ENCODE results near the gene EVC2.
"Not testable (repeated sequence)": the region's sequence is repeated elsewhere in the genome, so short reads cannot be mapped to it uniquely, and the experiment has no call there.

The EVC2 gene

GRCh38 chr4:5619913-5620625 lies 88.3 kb downstream of the EVC2 start:
- no peak for DNase-seq

- no peak for DNase-seq
Measured at GRCh38 chr4:5618051-5618960, 90.1 kb downstream of the EVC2 start.

- DNase-seq = no peak
Measured at GRCh38 chr4:5616331-5616950, 91.9 kb downstream of the EVC2 start.

- DNase-seq = no peak
Measured at GRCh38 chr4:5615496-5616075, 92.8 kb downstream of the EVC2 start.

- no peak for DNase-seq
Measured at GRCh38 chr4:5611750-5612149, 96.6 kb downstream of the EVC2 start.

GRCh38 chr4:5609306-5610007 lies 98.9 kb downstream of the EVC2 start:
- no peak for DNase-seq

- DNase-seq = not testable (repeated sequence)
Measured at GRCh38 chr4:5593828-5594227, 114.5 kb downstream of the EVC2 start.

- DNase-seq = no peak
Measured at GRCh38 chr4:5592272-5592671, 116.1 kb downstream of the EVC2 start.

GRCh38 chr4:5589495-5589894 lies 118.9 kb downstream of the EVC2 start:
- DNase-seq = no peak

- DNase-seq = no peak
Measured at GRCh38 chr4:5588046-5588445, 120.3 kb downstream of the EVC2 start.

GRCh38 chr4:5575941-5576340 lies 132.4 kb downstream of the EVC2 start:
- DNase-seq = no peak

- DNase-seq = no peak
Measured at GRCh38 chr4:5574386-5574785, 134.0 kb downstream of the EVC2 start.

GRCh38 chr4:5573965-5574364 lies 134.4 kb downstream of the EVC2 start:
- DNase-seq = no peak

- no peak for DNase-seq
Measured at GRCh38 chr4:5572751-5573150, 135.6 kb downstream of the EVC2 start.

GRCh38 chr4:5572114-5572513 lies 136.2 kb downstream of the EVC2 start:
- DNase-seq = no peak

- DNase-seq = no peak
Measured at GRCh38 chr4:5571646-5572045, 136.7 kb downstream of the EVC2 start.

- DNase-seq = no peak
Measured at GRCh38 chr4:5569451-5569850, 138.9 kb downstream of the EVC2 start.

GRCh38 chr4:5568931-5569330 lies 139.4 kb downstream of the EVC2 start:
- no peak for DNase-seq

GRCh38 chr4:5568336-5568735 lies 140.0 kb downstream of the EVC2 start:
- DNase-seq = no peak

- DNase-seq = no peak
Measured at GRCh38 chr4:5566991-5567390, 141.4 kb downstream of the EVC2 start.

- no peak for DNase-seq
Measured at GRCh38 chr4:5566526-5566925, 141.8 kb downstream of the EVC2 start.

GRCh38 chr4:5563856-5564255 lies 144.5 kb downstream of the EVC2 start:
- DNase-seq = no peak

GRCh38 chr4:5562476-5562875 lies 145.9 kb downstream of the EVC2 start:
- no peak for DNase-seq
